GM18526 (cell line): ENCODE results near the gene BARX2.

Experiments
- POLR2A ChIP-seq: IDR thresholded peaks from 3 replicates; pipeline ENCODE4 v1.6.1; 2011; ENCODE audit not compliant: insufficient read length; ENCODE audit errors: extremely low read depth

The BARX2 gene

GRCh38 chr11:129442171-129442570, 66.5 kb downstream of the BARX2 start:
- TF ChIP-seq POLR2A: no peak

GRCh38 chr11:129443276-129443675, 67.6 kb downstream of the BARX2 start:
- no peak for TF ChIP-seq POLR2A

- TF ChIP-seq POLR2A: no peak
These were observed 68.6 kb downstream of the BARX2 start for GRCh38 chr11:129444274-129444673.

- no peak for TF ChIP-seq POLR2A
These were observed 69.6 kb downstream of the BARX2 start for GRCh38 chr11:129445226-129445625.

GRCh38 chr11:129446572-129446971, 70.9 kb downstream of the BARX2 start:
- TF ChIP-seq POLR2A: no peak

- TF ChIP-seq POLR2A: no peak
These were observed 72.1 kb downstream of the BARX2 start for GRCh38 chr11:129447654-129448239.

GRCh38 chr11:129451524-129451923, 75.9 kb downstream of the BARX2 start:
- TF ChIP-seq POLR2A: no peak

- no peak for TF ChIP-seq POLR2A
These were observed 77.7 kb downstream of the BARX2 start for GRCh38 chr11:129453293-129453721.

- TF ChIP-seq POLR2A: no peak
These were observed 79.5 kb downstream of the BARX2 start for GRCh38 chr11:129455101-129455500.

GRCh38 chr11:129455756-129456655, 80.4 kb downstream of the BARX2 start:
- TF ChIP-seq POLR2A: no peak

GRCh38 chr11:129457321-129457720, 81.7 kb downstream of the BARX2 start:
- no peak for TF ChIP-seq POLR2A

- no peak for TF ChIP-seq POLR2A
These were observed 82.6 kb downstream of the BARX2 start for GRCh38 chr11:129458278-129458677.

GRCh38 chr11:129458756-129459535, 83.3 kb downstream of the BARX2 start:
- no peak for TF ChIP-seq POLR2A

GRCh38 chr11:129460714-129461113, 85.1 kb downstream of the BARX2 start:
- no peak for TF ChIP-seq POLR2A

GRCh38 chr11:129484068-129484467, 108.4 kb downstream of the BARX2 start:
- no peak for TF ChIP-seq POLR2A

GRCh38 chr11:129489249-129489648, 113.6 kb downstream of the BARX2 start:
- TF ChIP-seq POLR2A: no peak
